Cardiac fibroblast (primary cell): ENCODE measurements around the gene TMEM126A.

Source experiments
- DNase-seq, 2 donors: peaks; one replicate each; pipeline versions ENCODE4 v3.0.0 to v3.0.0-alpha.2; 2010; ENCODE audit warnings: low read depth in 2 of 2
- H3K4me3 ChIP-seq, 2 donors: replicated peaks in 1 of 2; 1 replicate in 1 of 2; 2 replicates in 1 of 2; pipeline ENCODE4 v1.5.1; 2011; ENCODE audit warnings: low read depth in 2 of 2, low read length in 2 of 2, mild to moderate bottlenecking in 2 of 2, moderate library complexity in 1 of 2
- CTCF ChIP-seq: IDR thresholded peaks from one replicate; pipeline ENCODE4 v1.5.1; 2011; ENCODE audit warnings: low read depth, mild to moderate bottlenecking, low read length, inconsistent platforms

The TMEM126A gene

GRCh38 chr11:85620256-85620655 is 27.5 kb upstream of the TMEM126A start:
- H3K4me3 ChIP-seq: no peak overlapping the region
- no peak for TF ChIP-seq CTCF
- DNase-seq: no peak

- no peak overlapping the region for H3K4me3 ChIP-seq
- DNase-seq: no peak
- no peak for TF ChIP-seq CTCF
Measured at GRCh38 chr11:85626496-85626895, 21.3 kb upstream of the TMEM126A start.

DNA sequence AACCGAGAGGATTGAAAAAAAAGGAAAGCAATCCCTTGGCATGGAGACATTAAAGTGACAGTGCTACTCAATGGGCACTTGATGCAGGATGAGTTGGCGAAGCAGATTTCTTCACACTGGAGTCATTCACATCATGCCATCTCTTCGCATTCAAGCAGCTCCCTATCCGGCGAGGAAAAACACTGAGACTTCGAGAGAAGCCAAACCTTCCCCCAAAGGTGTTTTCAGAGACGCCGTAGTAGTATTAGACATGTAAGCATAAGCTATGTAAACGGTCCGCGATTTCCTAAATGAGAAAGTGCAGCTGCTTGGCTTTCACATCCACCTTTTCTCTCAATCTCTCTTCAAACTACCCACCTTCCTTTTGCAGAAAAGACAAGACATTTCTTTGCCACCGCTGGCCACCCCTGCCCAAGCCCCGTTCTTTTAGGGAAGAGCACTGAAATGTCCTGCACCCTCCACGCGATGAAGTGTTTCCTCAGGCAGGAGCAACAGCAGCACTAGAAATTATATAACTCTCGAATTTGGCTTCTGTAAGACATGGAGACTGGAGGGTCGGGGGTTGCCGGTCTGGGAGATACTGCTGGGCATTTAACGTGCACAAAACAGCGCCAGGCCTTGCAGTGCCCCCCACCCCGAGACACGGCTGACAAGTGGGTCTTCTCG is 20.3 kb upstream of the TMEM126A start, which contains the start of gene DLG2:
TSS of gene DLG2 (minus strand) at position 13 of the 666 bp plus-strand sequence.
- no peak for TF ChIP-seq CTCF
- peak within 1 kb of the TSS; percentile 66 to 85 for H3K4me3 ChIP-seq
- peak; percentile 33 to 54 for DNase-seq

- peak; percentile 96 to 97 for DNase-seq
- peak within 1 kb of the TSS; percentile 66 to 85 for H3K4me3 ChIP-seq
- TF ChIP-seq CTCF: no peak
Measured at GRCh38 chr11:85627998-85628770, 19.6 kb upstream of the TMEM126A start, which contains the start of gene TMEM126B. Gene TMEM126B, plus strand, starts transcription at chr11:85628593. Its CDS starts 15 bp downstream, at chr11:85628608.

GRCh38 chr11:85628771-85629341 is 18.9 kb upstream of the TMEM126A start:
- DNase-seq: peak in 1 of 2 donors; percentile 3
- H3K4me3 ChIP-seq: peak overlapping the region; percentile 66 to 85
- TF ChIP-seq CTCF: no peak

DNA sequence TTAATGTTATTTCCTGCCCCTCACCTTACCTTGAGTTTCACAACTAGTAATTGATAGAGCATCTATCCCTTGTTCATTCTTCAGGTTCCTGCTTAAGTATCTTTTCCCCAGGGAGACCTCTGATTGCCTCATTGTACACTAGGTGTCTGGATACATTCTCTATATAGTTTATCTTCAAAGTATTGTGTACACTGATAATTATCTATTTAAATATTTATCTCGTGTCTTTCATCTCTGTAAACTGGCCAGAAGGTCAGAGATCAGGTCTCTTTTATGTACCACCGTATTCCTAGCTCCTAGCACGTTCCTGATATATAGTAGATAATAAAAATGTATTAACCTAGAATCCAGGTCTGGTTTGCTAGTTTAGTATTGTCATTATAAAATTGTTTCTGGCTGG is 13.0 kb upstream of the TMEM126A start:
- TF ChIP-seq CTCF: no peak
- no peak for DNase-seq
- H3K4me3 ChIP-seq: no peak overlapping the region
